ENCODE results near the gene FBXW8.

DNA sequence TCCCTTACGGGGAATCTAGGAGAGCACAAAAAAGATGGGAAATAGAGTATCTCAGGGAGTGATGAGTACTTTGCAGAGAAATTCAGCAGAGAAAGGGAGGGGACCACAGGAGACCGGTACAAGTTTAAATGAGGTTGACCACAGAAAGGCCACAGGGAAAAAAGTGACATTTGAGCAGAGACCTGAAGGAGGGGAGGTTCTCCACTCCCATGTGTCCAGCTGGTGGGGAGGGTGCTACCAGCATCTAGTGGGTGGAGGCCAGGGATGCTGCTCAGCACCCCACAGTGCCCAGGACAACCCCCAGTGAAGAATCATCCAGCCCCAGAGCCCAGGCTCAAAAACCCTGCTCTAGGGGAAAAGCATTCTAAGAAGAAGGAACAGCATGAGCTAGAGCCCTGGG, 153.8 kb downstream of the FBXW8 start:
- TF ChIP-seq POLR2AphosphoS5 (IDR thresholded peaks at IDR 0.05), result no peak
- TF ChIP-seq, protein P1, sequence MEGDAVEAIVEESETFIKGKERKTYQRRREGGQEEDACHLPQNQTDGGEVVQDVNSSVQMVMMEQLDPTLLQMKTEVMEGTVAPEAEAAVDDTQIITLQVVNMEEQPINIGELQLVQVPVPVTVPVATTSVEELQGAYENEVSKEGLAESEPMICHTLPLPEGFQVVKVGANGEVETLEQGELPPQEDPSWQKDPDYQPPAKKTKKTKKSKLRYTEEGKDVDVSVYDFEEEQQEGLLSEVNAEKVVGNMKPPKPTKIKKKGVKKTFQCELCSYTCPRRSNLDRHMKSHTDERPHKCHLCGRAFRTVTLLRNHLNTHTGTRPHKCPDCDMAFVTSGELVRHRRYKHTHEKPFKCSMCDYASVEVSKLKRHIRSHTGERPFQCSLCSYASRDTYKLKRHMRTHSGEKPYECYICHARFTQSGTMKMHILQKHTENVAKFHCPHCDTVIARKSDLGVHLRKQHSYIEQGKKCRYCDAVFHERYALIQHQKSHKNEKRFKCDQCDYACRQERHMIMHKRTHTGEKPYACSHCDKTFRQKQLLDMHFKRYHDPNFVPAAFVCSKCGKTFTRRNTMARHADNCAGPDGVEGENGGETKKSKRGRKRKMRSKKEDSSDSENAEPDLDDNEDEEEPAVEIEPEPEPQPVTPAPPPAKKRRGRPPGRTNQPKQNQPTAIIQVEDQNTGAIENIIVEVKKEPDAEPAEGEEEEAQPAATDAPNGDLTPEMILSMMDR (IDR thresholded peaks at IDR 0.05), result no peak
- no peak for TF ChIP-seq POLR2A (IDR thresholded peaks at IDR 0.05)
- TF ChIP-seq EP300 (IDR thresholded peaks at IDR 0.05), result no peak
